Measurements from ENCODE around the gene BZW2. TPM values are rescaled to one million over a fixed set of nuclear protein-coding genes. Genes with fewer than 3 reads are reported as not detected.

The BZW2 gene
- total RNA-seq, 1 experiment from 2014 or later, result 78.6 TPM

GRCh38 chr7:16630654-16631053 lies 15.3 kb upstream of the BZW2 start:
- Histone ChIP-seq H3K4me1 (replicated peaks) (no peaks in the 10 kb centered on the region), H3K36me3 (peaks cover 14% of the 10 kb centered on the region), H3K9me3 (replicated peaks) (no peaks in the 10 kb centered on the region), H3K4me3 (no peak overlapping the region), H3K27me3 (replicated peaks) (no peaks in the 10 kb centered on the region), H3K27ac (no peak overlapping the region)
- DNase-seq (ENCODE audit: low read depth in 1 of 2, low spot score in 2 of 2), result no peak

- Histone ChIP-seq H3K27ac (no peak overlapping the region), H3K36me3 (peaks cover 22% of the 10 kb centered on the region), H3K4me3 (no peak overlapping the region), H3K27me3 (replicated peaks) (no peaks in the 10 kb centered on the region), H3K9me3 (replicated peaks) (no peaks in the 10 kb centered on the region), H3K4me1 (replicated peaks) (no peaks in the 10 kb centered on the region)
- DNase-seq (ENCODE audit: low read depth in 1 of 2, low spot score in 2 of 2), result no peak
Observed at GRCh38 chr7:16634271-16634738, 11.7 kb upstream of the BZW2 start.

- no peak for DNase-seq (ENCODE audit: low read depth in 1 of 2, low spot score in 2 of 2)
- peaks cover 25% of the 10 kb centered on the region for H3K36me3 ChIP-seq
- no peaks in the 10 kb centered on the region for H3K27me3 ChIP-seq (replicated peaks)
- no peak overlapping the region for H3K27ac ChIP-seq
- H3K9me3 ChIP-seq (replicated peaks), result no peaks in the 10 kb centered on the region
- no peaks in the 10 kb centered on the region for H3K4me1 ChIP-seq (replicated peaks)
- H3K4me3 ChIP-seq, result no peak overlapping the region
Observed at GRCh38 chr7:16636555-16637101, 9.4 kb upstream of the BZW2 start.

- Histone ChIP-seq H3K4me3 (no peak overlapping the region), H3K27ac (no peak overlapping the region), H3K27me3 (replicated peaks) (no peaks in the 10 kb centered on the region), H3K9me3 (replicated peaks) (no peaks in the 10 kb centered on the region), H3K36me3 (peaks cover 26% of the 10 kb centered on the region), H3K4me1 (replicated peaks) (no peaks in the 10 kb centered on the region)
- DNase-seq (ENCODE audit: low read depth in 1 of 2, low spot score in 2 of 2), result no peak
Observed at GRCh38 chr7:16637379-16637778, 8.6 kb upstream of the BZW2 start.

GRCh38 chr7:16638282-16639280 lies 7.4 kb upstream of the BZW2 start:
- Histone ChIP-seq H3K27me3 (replicated peaks) (no peaks in the 10 kb centered on the region), H3K9me3 (replicated peaks) (no peaks in the 10 kb centered on the region), H3K36me3 (peaks cover 31% of the 10 kb centered on the region), H3K4me1 (replicated peaks) (no peaks in the 10 kb centered on the region), H3K27ac (no peak overlapping the region), H3K4me3 (no peak overlapping the region)
- DNase-seq (ENCODE audit: low read depth in 1 of 2, low spot score in 2 of 2), result no peak

GRCh38 chr7:16644157-16644556 lies 1.8 kb upstream of the BZW2 start:
- H3K27me3 ChIP-seq (replicated peaks), result no peaks in the 10 kb centered on the region
- H3K9me3 ChIP-seq (replicated peaks), result no peaks in the 10 kb centered on the region
- no peak for DNase-seq (ENCODE audit: low read depth in 1 of 2, low spot score in 2 of 2)
- H3K36me3 ChIP-seq, result peaks cover 19% of the 10 kb centered on the region
- peak overlapping the region; percentile 83 for H3K4me3 ChIP-seq
- H3K4me1 ChIP-seq (replicated peaks), result peaks cover 15% of the 10 kb centered on the region
- H3K27ac ChIP-seq, result no peak overlapping the region

- H3K4me1 ChIP-seq (replicated peaks), result peaks cover 15% of the 10 kb centered on the region
- H3K4me3 ChIP-seq, result peak overlapping the region; percentile 83
- peak overlapping the region; percentile 96 for H3K27ac ChIP-seq
- H3K36me3 ChIP-seq, result peaks cover 19% of the 10 kb centered on the region
- no peaks in the 10 kb centered on the region for H3K9me3 ChIP-seq (replicated peaks)
- peak; percentile 48 to 61 for DNase-seq (ENCODE audit: low read depth in 1 of 2, low spot score in 2 of 2)
- no peaks in the 10 kb centered on the region for H3K27me3 ChIP-seq (replicated peaks)
Observed at GRCh38 chr7:16644636-16645592, 1.1 kb upstream of the BZW2 start.

GRCh38 chr7:16646472-16647072 lies 591 bp downstream of the BZW2 start:
- H3K9me3 ChIP-seq (replicated peaks), result no peaks in the 10 kb centered on the region
- DNase-seq (ENCODE audit: low read depth in 1 of 2, low spot score in 2 of 2), result peak in 1 of 2 experiments; percentile 32
- peaks cover 17% of the 10 kb centered on the region for H3K36me3 ChIP-seq
- no peak overlapping the region for H3K27ac ChIP-seq
- peaks cover 15% of the 10 kb centered on the region for H3K4me1 ChIP-seq (replicated peaks)
- H3K27me3 ChIP-seq (replicated peaks), result no peaks in the 10 kb centered on the region
- H3K4me3 ChIP-seq, result peak overlapping the region; percentile 83

GRCh38 chr7:16647435-16647960 lies 1.5 kb downstream of the BZW2 start:
- H3K4me1 ChIP-seq (replicated peaks), result peaks cover 15% of the 10 kb centered on the region
- DNase-seq (ENCODE audit: low read depth in 1 of 2, low spot score in 2 of 2), result no peak
- H3K27ac ChIP-seq, result no peak overlapping the region
- H3K27me3 ChIP-seq (replicated peaks), result no peaks in the 10 kb centered on the region
- H3K9me3 ChIP-seq (replicated peaks), result no peaks in the 10 kb centered on the region
- H3K4me3 ChIP-seq, result peak overlapping the region; percentile 83; the same call in 1 of the 2 replicates
- peaks cover 15% of the 10 kb centered on the region for H3K36me3 ChIP-seq

- H3K4me3 ChIP-seq, result no peak overlapping the region
- H3K27me3 ChIP-seq (replicated peaks), result no peaks in the 10 kb centered on the region
- H3K36me3 ChIP-seq, result peaks cover 8% of the 10 kb centered on the region; the same call in 1 of the 2 replicates
- no peaks in the 10 kb centered on the region for H3K9me3 ChIP-seq (replicated peaks)
- H3K27ac ChIP-seq, result no peak overlapping the region
- DNase-seq (ENCODE audit: low read depth in 1 of 2, low spot score in 2 of 2), result no peak
- peaks cover 15% of the 10 kb centered on the region for H3K4me1 ChIP-seq (replicated peaks)
Observed at GRCh38 chr7:16648551-16648950, 2.6 kb downstream of the BZW2 start.

- H3K27ac ChIP-seq, result no peak overlapping the region
- H3K36me3 ChIP-seq, result peaks cover 4% of the 10 kb centered on the region; the same call in 1 of the 2 replicates
- H3K4me1 ChIP-seq (replicated peaks), result peaks cover 12% of the 10 kb centered on the region
- H3K27me3 ChIP-seq (replicated peaks), result no peaks in the 10 kb centered on the region
- no peaks in the 10 kb centered on the region for H3K9me3 ChIP-seq (replicated peaks)
- no peak for DNase-seq (ENCODE audit: low read depth in 1 of 2, low spot score in 2 of 2)
- H3K4me3 ChIP-seq, result no peak overlapping the region
Observed at GRCh38 chr7:16649196-16649595, 3.2 kb downstream of the BZW2 start.

- no peak for DNase-seq (ENCODE audit: low read depth in 1 of 2, low spot score in 2 of 2)
- Histone ChIP-seq H3K36me3 (no peaks in the 10 kb centered on the region), H3K27ac (no peak overlapping the region), H3K4me1 (replicated peaks) (peaks cover 10% of the 10 kb centered on the region), H3K27me3 (replicated peaks) (no peaks in the 10 kb centered on the region), H3K4me3 (no peak overlapping the region), H3K9me3 (replicated peaks) (no peaks in the 10 kb centered on the region)
Observed at GRCh38 chr7:16650266-16650665, 4.3 kb downstream of the BZW2 start.
